ENCODE data around the gene CUL4B.
"Not testable (repeated sequence)": the region's sequence is repeated elsewhere in the genome, so short reads cannot be mapped to it uniquely, and the experiment has no call there.

Gene CUL4B

DNA sequence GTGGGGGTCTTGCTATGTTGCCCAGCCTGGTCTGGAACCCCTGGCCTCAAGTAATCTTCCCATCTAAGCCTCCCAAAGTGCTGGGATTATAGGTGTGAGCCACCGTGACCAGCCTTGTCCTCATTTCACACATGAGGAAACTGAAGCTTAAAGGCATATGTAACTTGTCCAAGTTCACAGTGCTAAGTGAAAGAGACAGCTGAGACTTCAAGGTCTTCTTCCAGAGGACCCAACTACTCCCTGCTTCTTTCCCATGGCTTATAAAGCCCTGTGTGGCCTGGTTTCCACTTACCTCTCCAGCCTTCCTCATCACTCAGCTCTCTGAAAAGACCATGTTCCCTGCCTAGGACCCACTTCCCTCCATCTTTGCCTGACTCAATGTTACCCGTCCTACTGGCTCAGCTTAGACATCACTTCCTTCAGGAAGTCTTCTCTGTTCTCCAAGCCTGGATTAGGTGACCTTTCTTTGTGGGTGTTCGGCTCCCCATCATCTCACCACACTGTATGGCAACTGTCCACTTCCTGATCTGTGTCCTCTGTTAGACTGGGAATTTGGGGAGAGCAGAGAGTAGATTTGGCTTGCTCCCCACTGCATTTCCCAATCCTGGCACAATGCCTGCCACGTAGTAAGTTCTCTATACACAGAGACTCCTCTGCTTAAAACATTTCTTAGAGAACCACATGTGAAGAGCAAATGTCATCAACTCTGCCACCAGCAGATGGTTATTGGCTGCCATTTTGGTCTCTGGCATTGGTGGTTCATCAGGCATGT lies 61.3 kb downstream of the CUL4B start:
- Mint-ChIP-seq H3K4me3 (no peak overlapping the region), H3K27ac (no peak overlapping the region), H3K27me3 (peaks cover 1% of the 10 kb centered on the region), H3K9me3 (no peaks in the 10 kb centered on the region), H3K4me1 (ENCODE audit: low read depth) (peaks cover 12% of the 10 kb centered on the region), H3K36me3 (ENCODE audit: low read depth) (no peaks in the 10 kb centered on the region)
- intact Hi-C loops (cut with micrococcal nuclease) = loop anchor here (5.0 kb wide), 1 partner anchor 268 kb away; no protein-coding TSS in a partner anchor

DNA sequence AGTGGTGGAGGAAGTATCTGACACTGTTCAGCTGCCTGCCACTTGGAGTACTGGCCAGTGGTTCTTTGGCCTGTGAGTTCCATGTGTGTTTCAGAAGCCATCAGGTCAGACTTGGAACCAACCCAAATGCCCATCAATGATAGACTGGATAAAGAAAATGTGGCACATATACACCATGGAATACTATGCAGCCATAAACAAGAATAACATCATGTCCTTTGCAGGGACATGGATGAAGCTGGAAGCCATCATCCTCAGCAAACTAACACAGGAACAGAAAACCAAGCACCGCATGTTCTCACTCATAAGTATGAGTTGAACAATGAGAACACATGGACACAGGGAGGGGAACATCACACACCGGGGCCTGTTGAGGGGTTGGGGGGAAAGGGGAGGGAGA lies 70.6 kb downstream of the CUL4B start:
- H3K9me3 Mint-ChIP-seq; H3K36me3 Mint-ChIP-seq (ENCODE audit: low read depth); intact Hi-C loops (cut with micrococcal nuclease); H3K27me3 Mint-ChIP-seq; H3K27ac Mint-ChIP-seq; H3K4me3 Mint-ChIP-seq: not testable (repeated sequence)
- peaks cover 19% of the 10 kb centered on the region for H3K4me1 Mint-ChIP-seq (ENCODE audit: low read depth)

DNA sequence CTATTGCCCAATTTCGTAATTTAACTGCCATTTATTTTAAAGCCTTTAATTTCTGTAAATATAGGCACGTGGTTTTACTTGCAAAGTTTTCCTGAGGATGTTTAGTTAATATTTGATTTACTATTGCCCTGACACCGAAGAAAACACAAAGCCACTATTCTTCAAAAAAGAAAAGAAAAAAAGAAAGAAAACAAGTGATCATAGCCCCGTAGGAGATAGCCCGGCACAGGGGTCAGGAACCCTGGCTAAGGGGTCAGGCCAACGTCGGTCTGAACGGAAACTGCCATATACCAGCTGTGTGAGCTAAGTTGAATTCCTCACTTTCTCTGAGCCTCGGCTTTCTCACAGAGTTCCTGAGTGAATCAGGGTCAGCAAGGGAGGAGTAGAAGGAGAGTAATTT lies 74.0 kb downstream of the CUL4B start:
- intact Hi-C loops (cut with micrococcal nuclease) = no loop called here
- Mint-ChIP-seq H3K9me3 (no peaks in the 10 kb centered on the region), H3K36me3 (ENCODE audit: low read depth) (no peaks in the 10 kb centered on the region), H3K4me1 (ENCODE audit: low read depth) (peaks cover 19% of the 10 kb centered on the region), H3K27ac (no peak overlapping the region), H3K4me3 (no peak overlapping the region), H3K27me3 (no peaks in the 10 kb centered on the region)

DNA sequence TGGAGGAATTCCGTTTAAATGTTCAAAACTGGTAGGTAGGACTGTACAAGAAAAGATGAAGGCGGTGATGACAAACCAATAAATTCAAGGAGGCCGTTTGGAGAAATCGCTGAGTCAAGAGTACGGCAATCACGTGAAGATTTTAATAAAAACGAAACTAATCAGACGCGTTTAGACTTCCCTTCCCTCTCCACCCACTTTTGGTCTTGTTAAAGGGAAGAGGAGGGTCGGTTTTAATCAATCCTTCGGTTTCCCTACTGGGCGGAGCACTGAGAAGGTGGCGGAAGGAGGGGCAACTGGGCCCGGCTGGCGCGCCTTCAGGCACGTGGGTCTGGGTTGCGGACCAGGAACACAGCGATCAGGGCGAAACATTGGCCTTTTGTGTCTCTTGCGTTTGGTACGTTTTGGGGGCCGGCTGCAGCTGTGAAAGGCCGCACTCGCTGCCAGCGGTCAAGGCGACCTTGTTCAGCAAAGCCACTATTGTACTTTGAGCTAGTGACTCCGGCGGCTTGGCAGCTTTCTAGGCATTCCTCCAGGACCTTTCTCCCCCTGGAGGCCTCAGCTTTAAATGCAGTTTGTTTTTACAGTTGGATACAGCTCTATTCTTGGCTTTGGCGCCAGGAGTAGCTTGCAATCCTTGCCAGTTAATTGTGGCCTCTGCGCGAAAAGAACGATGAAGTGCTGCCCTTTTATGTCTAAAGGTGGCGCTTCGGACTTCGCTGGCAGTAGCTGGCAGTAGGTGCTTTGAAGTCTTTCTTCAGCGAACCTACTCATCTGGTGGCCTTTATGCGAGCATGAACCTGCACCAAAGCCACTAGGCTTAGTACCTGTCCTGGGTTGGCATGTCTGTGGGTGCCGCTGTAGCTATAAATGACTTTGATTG lies 74.9 kb downstream of the CUL4B start:
- no peaks in the 10 kb centered on the region for H3K36me3 Mint-ChIP-seq (ENCODE audit: low read depth)
- peak overlapping the region; percentile 91 for H3K27ac Mint-ChIP-seq
- intact Hi-C loops (cut with micrococcal nuclease) = loop anchor here (2.0 kb wide), 1 partner anchor 75 kb away; the partner anchor contains the start of gene CUL4B
- H3K4me1 Mint-ChIP-seq (ENCODE audit: low read depth) = peaks cover 19% of the 10 kb centered on the region
- no peaks in the 10 kb centered on the region for H3K27me3 Mint-ChIP-seq
- H3K4me3 Mint-ChIP-seq = peak overlapping the region; percentile 75
- no peaks in the 10 kb centered on the region for H3K9me3 Mint-ChIP-seq

DNA sequence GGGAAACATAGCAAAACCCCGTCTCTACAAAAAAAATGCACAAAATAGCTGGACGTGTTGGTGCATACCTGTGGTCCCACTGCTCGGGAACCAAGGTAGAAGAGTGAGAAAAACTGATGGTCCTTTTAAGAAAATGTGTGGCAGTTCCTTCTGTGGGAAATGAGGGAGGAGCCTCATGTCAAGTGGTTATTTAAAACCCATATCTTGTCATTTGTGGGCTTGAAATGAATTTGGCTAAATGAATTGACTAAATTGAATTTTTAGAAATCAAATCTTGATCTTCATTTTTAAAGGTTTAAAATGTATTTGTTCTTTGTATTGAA lies 75.5 kb downstream of the CUL4B start:
- peak overlapping the region; percentile 75 for H3K4me3 Mint-ChIP-seq
- H3K27ac Mint-ChIP-seq = peak overlapping the region; percentile 91
- intact Hi-C loops (cut with micrococcal nuclease) = loop anchor here (2.0 kb wide), 1 partner anchor 76 kb away; the partner anchor contains the start of gene CUL4B
- H3K9me3 Mint-ChIP-seq = no peaks in the 10 kb centered on the region
- no peaks in the 10 kb centered on the region for H3K36me3 Mint-ChIP-seq (ENCODE audit: low read depth)
- H3K27me3 Mint-ChIP-seq = no peaks in the 10 kb centered on the region
- H3K4me1 Mint-ChIP-seq (ENCODE audit: low read depth) = peaks cover 19% of the 10 kb centered on the region

DNA sequence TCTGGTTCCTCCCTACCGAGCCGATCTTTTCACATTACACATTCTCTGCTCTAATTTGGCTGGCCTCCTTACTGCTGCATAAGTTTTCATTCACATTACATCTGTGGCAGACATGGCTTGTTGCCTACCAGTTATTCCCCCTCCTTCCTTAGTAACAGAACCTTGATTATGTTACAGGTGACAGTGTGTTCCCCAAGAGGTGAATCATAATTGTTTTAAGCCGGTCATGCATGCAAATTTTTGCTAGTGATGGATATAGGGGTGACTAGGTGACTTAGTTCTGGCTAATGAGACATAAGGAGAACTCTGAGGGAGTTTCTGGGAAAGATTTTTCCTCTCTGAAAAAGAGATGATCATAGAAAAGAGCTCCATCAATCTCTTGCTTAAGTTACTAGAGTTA lies 83.3 kb downstream of the CUL4B start:
- no peaks in the 10 kb centered on the region for H3K36me3 Mint-ChIP-seq (ENCODE audit: low read depth)
- no peaks in the 10 kb centered on the region for H3K27me3 Mint-ChIP-seq
- H3K4me1 Mint-ChIP-seq (ENCODE audit: low read depth) = no peaks in the 10 kb centered on the region
- no peaks in the 10 kb centered on the region for H3K9me3 Mint-ChIP-seq
- H3K27ac Mint-ChIP-seq = no peak overlapping the region
- no peak overlapping the region for H3K4me3 Mint-ChIP-seq
- intact Hi-C loops (cut with micrococcal nuclease) = no loop called here

DNA sequence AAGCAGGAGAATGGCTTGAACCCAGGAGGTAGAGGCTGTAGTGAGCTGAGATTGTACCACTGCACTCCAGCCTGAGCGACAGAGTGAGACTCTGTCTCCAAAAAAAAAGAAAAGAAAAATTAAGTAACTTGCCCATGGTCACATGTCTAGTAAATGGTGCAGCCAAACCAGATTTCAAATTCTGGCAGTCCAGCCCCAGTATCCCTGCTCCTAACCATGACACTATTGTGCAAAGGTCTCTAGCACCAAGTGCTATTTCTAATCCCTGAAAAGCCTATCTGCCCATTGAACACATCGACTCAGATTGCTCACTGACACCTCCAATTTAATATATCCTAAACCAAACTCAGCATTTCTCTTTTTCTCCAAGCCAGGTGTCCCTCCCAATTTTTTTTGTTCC lies 84.0 kb downstream of the CUL4B start:
- Mint-ChIP-seq H3K27me3 (no peaks in the 10 kb centered on the region), H3K9me3 (no peaks in the 10 kb centered on the region), H3K27ac (no peak overlapping the region), H3K4me1 (ENCODE audit: low read depth) (no peaks in the 10 kb centered on the region), H3K36me3 (ENCODE audit: low read depth) (no peaks in the 10 kb centered on the region), H3K4me3 (no peak overlapping the region)
- intact Hi-C loops (cut with micrococcal nuclease) = no loop called here

DNA sequence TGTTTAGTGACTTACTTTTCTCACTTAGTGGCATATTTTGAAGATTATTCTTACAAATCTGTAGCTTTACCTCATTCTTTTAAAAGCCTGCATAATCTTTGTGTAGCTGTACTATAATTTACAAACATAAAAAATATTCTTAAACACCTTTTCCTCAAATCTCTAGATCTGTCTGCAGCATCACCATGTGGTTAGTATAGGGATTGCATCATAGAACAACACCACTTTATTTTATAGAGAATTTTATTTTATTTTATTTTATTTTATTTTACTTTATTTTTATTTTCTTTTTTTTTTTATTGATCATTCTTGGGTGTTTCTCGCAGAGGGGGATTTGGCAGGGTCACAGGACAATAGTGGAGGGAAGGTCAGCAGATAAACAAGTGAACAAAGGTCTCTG lies 85.3 kb downstream of the CUL4B start:
- H3K9me3 Mint-ChIP-seq; H3K36me3 Mint-ChIP-seq (ENCODE audit: low read depth); H3K4me1 Mint-ChIP-seq (ENCODE audit: low read depth); H3K4me3 Mint-ChIP-seq; H3K27me3 Mint-ChIP-seq; H3K27ac Mint-ChIP-seq; intact Hi-C loops (cut with micrococcal nuclease): not testable (repeated sequence)

Measured in dendritic cell treated with granulocyte-macrophage colony-stimulating factor and Interleukin-4, amounts not matched to agents 40 ng/mL and 50 ng/mL, for 4 days (primary cell).